ENCODE results near the gene RNH1. TPM values are rescaled to one million over a fixed set of nuclear protein-coding genes. Genes with fewer than 3 reads are reported as not detected.

RNH1 gene
- total and polyA plus RNA-seq, 10 of the 15 experiments (the other 5 are each of a cell fraction or from before 2014, with no cell fraction given) = 2.3 to 162 (median 72.1) TPM

- TF ChIP-seq JUNB (IDR thresholded peaks at IDR 0.05) = no peak
- no peak for TF ChIP-seq ZBED1 (IDR thresholded peaks at IDR 0.05; ENCODE audit: borderline replicate concordance)
- TF ChIP-seq DPF2 (IDR thresholded peaks at IDR 0.05) = peak; percentile 65
- TF ChIP-seq CUX1 (IDR thresholded peaks at IDR 0.05; ENCODE audit: insufficient replicate concordance, low read depth, low read length) = no peak
- TF ChIP-seq NBN (IDR thresholded peaks at IDR 0.05) = peak; percentile 72
- TF ChIP-seq SIX5 (IDR thresholded peaks at IDR 0.05; ENCODE audit: low read depth, low read length, severe bottlenecking) = no peak
- TF ChIP-seq NRF1 (conservative IDR thresholded peaks at IDR 0.05; ENCODE audit: low read depth, low read length) = no peak
- 0 out of 2 replicates have a peak, but pooled peaks have one; percentile 30 for TF ChIP-seq PAX5 (IDR thresholded peaks at IDR 0.05; ENCODE audit: borderline replicate concordance, low read depth, low read length)
- peak; percentile 16; the same call in 1 of the 2 replicates for TF ChIP-seq TAF1 (IDR thresholded peaks at IDR 0.05; ENCODE audit: borderline replicate concordance, low read depth, low read length)
- TF ChIP-seq ATF2 (IDR thresholded peaks at IDR 0.05; ENCODE audit: low read length) = no peak
- no peak for TF ChIP-seq BCL3 (IDR thresholded peaks at IDR 0.05; ENCODE audit: borderline replicate concordance, insufficient read depth, low read depth, low read length, poor library complexity, severe bottlenecking)
- no peak for TF ChIP-seq BACH1 (IDR thresholded peaks at IDR 0.05; ENCODE audit: borderline replicate concordance)
- TF ChIP-seq YBX1 (IDR thresholded peaks at IDR 0.05) = no peak
- TF ChIP-seq FOS (IDR thresholded peaks at IDR 0.05; ENCODE audit: borderline replicate concordance, extremely low read depth, insufficient read length) = no peak
- TF ChIP-seq ZBTB4 (CRISPR knock-in tag; IDR thresholded peaks at IDR 0.05) = no peak
- TF ChIP-seq EED (IDR thresholded peaks at IDR 0.05; ENCODE audit: low read depth) = peak; percentile 68
- TF ChIP-seq HSF1 (IDR thresholded peaks at IDR 0.05; ENCODE audit: low read depth, low read length) = no peak
Observed at GRCh38 chr11:447923-448731, 58.9 kb downstream of the RNH1 start (continued).
